ENCODE results near the gene PLAU.
"Not testable (repeated sequence)": the region's sequence is repeated elsewhere in the genome, so short reads cannot be mapped to it uniquely, and the experiment has no call there.

Gene PLAU

DNA sequence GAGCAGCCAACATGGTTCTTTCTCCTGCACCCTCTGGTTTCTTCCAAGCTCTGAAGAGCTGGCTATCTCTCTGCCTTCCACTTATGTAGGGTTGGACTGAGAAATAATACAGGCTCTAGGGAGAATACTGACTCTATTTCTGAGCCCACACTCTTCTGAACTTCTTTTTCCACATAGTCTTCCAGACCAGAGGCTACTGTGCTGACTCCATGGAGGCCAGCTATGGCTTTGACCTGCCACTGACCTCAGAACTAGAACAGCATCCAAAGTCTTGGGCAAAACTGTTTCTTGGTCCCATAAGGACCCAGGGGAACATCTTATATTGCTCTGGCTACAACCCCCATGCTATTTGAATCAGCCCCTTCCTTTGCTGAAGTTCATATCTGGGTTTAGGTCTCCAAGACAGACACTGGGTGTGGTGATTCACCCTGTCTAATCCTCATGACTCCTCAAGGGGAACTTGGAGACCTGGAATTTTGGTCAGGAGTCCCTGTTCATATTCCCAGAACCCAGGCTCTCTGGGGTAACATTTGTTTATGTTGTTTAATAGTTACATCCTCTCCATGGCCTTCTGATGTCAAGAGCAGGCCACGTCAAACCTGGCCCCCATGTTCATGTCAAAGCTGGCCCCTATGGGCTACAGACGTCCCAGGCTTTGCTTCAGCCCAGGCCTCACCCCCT, 12.1 kb upstream of the PLAU start:
- no peak for DNase-seq

DNA sequence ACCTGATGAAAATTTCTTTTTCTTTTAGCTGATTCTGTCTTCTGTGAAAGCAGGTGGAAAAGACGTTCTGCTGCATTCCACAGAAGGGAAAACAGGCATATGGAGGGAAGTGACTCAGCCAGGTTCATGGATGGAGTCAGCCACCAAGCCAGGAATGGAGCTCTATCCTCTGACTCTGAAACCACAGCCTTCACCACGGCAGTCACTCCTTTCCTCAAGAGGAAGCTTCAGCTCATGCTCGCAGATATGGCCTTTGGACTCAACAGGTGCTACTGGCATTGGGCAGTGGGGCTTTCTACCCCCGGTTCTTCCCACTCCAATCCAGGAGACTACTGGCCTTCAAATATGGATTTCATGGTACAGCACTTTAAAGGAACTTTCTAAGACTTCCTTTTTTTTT, 11.5 kb upstream of the PLAU start:
- DNase-seq, result no peak

DNA sequence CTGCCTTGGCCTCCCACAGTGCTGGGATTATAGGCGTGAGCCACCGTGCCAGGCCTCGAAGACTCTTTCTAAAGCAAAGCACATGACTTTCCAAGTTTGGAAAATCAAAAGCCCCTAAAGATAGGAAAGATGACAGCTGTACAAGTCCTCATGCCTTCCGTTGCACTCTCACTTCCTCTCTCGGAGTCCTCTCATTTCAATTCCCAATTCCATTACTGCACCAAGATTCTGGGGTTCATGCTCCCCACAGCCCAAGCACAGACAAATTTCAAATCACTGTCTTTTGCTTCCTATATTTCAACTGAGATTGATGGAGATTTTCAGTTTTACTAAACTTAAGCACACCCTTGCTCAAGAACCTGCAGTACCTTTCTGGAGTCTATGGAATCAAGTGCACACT, 10.9 kb upstream of the PLAU start:
- DNase-seq, result no peak

DNA sequence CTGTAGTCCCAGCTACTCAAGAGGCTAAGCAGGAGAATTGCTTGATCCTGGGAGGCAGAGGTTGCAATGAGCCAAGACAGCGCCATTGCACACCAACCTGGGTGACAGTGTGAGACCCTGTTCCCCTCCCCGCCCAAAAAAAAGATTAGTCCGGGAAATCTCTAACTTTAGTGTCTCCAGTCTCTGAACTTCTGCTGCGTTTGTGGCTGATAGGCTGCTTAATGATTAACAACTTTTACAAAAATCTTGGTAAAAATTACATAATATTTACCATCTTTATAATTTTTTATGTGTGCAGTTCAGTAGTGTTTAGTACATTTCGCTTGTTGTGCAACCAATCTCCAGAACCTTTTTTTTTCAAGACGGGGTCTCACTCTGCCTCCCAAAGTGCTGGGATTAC, 9.7 kb upstream of the PLAU start:
- no peak for DNase-seq

DNA sequence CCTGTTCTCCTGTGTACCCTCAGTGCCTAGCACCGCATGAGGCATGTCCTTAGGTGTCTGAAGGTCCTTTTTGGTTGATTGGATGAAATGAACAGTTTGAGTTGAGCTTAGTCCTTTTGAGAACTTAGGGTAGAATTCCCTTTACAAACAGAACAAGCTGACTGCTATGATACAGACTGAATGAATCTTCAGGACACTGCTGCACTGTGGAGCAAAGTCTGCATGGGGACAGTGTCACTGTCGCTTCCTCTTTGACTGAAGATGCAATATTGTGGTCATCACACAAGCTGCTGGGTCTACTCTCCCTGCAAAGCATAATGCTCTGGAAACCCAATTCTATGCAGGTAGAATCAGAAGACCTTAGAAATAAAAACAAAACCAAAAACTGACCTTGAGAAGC, 8.6 kb upstream of the PLAU start:
- no peak for DNase-seq

DNA sequence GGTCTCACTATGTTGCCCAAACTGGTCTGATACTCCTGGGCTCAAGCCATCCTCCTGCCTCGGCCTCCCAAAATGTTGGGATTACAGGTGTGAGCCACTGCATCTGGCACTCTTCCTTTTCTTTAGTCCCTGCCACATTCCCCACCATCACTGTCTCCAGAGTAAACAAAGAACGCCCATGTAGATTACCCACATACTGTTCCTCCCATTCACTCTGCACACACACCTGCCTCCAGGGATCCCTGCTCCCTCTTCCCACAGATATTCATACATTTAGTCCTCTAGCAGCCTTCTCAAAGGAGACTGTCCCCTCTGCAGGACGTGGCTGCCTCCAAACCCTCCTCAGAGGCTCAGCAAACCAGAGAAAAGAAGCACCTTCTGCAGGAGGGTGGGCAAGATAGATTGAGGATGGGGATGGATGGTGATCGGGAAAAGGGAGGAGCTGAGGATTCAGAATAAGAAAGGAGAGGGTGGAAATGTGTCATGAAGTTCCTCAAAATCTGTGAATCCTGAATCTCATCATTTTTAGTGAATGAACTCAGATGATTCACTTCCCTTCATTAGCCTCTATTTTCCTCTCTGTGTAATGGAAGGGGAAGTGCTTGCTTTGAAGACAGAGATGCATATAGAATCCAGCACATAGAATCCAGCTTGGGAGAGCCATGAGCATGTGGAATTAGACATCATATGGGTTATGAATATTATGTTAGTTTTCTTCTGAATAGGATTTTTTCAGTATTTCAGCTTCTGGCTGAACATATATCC, 5.5 kb upstream of the PLAU start:
- no peak for DNase-seq

DNA sequence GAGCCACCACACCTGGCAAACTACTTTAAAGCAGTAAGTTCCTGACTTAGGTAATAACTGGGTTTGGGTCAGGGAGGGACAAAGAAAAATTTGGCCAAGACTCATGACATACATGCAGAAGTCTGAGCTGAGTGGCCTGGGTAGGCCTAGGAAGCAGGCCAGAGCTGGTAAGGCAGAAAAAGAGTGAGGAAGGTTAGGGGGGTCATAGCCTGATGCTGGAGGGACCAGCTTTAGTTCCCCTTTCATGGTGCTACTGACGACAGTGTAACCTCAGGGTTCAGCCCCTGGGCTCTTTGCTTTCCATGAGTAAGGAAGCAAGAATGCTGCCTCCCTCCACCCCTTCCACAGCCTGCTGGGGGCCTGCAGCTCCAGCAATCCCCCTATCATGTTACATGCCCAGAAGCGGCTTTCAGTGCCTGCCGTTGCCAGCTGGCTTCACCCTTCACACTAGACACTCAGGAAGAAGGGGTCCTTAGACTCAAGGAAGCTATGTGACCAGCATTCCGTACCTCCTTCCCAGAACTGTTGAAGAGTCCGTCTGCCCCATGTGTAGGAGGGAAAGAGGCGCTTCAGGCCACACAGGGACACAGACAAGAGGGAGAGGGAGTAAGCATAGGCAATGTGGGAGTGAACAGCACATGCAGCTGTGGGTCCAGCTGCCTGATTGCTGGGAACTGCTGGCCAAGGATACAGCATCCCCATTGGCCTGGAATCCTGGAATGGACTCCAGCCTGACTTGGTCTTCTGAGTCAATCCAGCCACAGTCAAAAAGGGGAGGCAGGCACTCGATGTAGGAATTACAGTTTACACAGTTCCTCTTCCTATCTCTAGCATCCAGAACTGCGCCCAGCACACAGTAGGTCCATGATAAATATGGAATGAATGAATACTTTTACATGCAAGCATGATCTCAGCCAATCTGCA, 4.1 kb upstream of the PLAU start:
- no peak for DNase-seq

DNA sequence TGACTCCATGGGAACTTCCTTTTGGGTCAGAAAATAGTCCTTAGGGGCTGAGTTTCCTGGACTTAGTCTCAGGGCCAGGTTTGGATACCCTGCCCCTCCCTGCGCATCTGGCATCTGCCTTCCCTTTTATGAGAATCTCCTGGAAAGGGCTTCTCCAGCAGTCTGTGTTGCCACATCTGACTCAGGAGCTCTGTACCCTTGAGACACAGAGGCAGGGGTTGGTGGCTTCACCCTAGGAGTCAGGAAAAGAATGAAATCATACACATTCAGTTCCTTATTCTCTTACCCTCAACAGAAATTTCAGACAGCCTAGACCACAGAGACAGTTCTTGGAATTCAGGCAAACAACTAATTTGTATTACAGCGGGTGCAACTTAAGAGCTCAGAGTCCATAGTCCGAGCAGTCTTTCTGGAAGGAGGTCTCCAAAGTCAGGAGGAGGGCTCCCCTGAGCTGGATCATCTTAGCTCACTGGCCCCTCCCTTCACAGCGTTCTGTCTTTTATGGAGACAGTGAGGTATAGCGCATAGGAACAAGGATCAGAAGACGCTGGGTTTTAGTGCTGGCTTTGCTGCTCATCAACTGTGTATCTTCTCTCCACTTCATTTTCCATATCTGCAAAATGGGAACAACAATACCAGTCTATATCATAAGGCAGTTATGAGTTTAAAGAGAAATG, 3.0 kb upstream of the PLAU start:
- no peak for DNase-seq

DNA sequence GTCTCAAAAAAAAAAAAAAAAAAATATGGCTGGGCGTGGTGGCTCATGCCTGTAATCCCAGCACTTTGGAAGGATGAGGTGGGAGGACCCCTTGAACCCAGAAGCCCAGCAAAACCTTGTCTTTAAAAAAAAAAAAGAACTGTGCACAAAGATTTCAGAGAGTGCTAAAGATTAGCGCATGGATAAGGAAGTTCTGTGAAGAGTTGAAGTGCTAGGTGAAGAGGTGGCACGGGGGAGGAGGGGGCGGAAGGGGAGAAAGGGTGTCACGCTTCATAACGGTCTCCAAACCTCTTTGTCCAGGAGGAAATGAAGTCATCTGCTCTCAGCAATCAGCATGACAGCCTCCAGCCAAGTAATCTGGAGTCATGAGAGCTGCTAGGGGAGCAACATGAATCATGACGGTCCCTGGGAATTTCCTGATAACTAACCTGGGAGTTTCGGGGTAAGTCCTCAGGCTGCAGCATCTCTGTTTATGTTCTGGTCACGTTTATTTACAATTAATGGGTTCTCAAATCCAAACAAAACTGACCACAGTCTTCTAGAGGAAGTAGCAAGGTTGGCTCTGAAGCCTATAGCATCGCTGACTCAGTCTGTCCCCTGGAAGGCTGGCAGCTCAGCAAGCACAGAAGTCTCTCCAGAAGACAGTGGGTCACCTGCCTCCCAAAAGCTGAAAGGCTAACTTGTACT, 1.9 kb upstream of the PLAU start:
- DNase-seq, result peak; percentile 60

DNA sequence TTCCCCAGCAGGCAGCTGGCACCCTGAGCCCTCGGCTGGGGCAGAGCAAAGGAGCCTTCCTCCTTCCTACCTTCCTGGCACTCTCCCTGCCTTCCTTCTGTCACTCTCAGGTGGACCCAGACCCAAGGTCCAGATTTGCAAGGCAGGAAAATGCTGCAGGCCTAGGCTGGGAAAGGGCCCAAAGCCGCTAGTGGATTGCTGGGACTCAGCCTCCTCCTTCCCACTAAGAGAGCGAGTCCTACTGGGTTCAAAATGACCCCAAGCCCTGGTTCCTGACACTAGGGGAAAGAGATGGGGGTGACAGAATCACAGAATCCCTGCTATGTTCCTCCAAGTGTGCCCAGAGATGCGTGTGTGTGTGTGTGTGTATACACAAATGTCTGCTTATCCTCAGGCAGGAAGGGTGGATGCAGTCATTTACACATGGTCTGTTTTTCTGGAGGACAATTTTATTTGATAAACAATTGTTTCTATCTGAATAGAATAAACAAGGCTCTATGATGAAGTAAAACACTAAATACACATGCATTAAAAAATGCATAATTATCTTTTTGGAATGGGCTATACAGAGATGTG, 1.3 kb upstream of the PLAU start:
- DNase-seq, result no peak

DNA sequence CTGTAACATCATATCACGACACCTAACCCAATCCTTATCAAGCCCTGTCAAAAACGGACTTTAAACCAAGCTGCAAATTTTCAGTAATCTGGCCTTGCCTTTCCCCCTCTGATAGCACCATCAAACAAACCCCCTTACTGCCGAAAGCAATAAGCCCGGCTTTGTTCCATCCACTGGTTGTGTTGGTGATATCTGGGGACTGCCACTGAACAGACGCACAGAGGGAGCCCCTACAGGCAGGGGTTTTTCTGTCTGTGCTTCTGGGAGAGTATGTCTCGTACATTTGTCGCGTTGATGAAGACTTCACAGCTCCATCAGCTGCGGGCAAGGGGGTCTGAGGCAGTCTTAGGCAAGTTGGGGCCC, 550 bp upstream of the PLAU start:
- no peak for DNase-seq

DNA sequence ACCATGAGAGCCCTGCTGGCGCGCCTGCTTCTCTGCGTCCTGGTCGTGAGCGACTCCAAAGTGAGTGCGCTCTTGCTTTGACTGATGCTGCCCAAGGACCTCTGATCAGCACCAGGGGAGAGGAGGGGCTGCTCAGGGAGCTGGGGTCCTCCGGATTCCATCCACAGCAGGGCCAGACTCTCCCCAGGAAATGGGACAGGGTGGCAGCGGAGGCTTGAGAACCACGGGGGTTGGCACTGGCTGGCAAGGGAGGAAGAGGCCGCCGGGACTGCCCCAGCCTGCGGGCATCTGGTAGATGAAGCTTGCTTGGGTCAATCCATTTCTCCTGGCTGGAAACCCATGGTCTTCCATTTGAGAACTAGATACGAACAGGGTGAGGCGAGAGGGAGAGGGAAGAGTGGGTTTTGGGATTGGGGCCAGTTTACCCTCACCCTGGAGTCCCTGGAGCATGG, 647 bp downstream of the PLAU start:
- no peak for DNase-seq

DNA sequence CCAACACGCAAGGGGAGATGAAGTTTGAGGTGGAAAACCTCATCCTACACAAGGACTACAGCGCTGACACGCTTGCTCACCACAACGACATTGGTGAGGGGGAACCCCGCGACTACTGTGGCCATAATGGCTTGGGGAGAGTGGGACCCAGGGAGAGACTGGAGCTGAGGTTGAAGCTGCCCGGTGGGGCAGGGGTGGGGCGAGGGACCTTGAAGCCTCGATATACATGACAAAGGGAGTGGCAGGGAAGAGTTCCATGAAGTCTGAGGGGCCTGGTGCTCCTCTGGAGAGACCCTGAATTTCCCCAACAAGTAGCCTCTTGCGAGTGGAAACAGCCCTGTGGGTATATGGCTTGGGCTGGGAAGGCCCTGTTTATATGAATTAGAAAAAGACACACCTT, 3.1 kb downstream of the PLAU start:
- DNase-seq, result no peak

DNA sequence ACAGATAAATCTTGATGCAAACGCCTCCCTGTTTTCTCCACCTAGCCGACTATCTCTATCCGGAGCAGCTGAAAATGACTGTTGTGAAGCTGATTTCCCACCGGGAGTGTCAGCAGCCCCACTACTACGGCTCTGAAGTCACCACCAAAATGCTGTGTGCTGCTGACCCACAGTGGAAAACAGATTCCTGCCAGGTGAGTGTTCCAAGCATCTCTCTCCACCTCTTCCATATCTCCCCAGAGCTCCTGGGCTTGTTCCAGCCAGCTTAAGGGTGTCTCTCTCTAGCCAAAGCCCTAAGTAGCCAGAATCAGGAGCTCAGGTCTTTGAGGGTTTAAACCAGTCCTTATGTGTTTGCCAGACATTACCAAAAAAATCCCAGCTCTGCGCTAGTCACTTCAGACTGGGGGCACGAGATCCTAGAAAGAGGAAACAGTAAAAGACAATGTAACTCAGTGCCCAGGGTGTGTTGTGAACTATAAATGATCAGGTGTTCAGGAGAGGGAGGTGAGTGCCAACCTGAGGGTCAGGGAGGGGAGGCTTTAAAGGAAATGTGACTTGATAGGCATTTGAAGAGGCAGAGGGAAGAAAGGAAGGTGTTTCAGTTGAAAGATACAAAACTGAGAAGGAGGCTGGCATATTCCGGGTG, 4.4 kb downstream of the PLAU start:
- no peak for DNase-seq

DNA sequence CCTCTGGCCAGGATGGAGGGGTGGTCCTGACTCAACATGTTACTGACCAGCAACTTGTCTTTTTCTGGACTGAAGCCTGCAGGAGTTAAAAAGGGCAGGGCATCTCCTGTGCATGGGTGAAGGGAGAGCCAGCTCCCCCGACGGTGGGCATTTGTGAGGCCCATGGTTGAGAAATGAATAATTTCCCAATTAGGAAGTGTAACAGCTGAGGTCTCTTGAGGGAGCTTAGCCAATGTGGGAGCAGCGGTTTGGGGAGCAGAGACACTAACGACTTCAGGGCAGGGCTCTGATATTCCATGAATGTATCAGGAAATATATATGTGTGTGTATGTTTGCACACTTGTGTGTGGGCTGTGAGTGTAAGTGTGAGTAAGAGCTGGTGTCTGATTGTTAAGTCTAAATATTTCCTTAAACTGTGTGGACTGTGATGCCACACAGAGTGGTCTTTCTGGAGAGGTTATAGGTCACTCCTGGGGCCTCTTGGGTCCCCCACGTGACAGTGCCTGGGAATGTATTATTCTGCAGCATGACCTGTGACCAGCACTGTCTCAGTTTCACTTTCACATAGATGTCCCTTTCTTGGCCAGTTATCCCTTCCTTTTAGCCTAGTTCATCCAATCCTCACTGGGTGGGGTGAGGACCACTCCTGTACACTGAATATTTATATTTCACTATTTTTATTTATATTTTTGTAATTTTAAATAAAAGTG, 6.0 kb downstream of the PLAU start:
- no peak for DNase-seq

DNA sequence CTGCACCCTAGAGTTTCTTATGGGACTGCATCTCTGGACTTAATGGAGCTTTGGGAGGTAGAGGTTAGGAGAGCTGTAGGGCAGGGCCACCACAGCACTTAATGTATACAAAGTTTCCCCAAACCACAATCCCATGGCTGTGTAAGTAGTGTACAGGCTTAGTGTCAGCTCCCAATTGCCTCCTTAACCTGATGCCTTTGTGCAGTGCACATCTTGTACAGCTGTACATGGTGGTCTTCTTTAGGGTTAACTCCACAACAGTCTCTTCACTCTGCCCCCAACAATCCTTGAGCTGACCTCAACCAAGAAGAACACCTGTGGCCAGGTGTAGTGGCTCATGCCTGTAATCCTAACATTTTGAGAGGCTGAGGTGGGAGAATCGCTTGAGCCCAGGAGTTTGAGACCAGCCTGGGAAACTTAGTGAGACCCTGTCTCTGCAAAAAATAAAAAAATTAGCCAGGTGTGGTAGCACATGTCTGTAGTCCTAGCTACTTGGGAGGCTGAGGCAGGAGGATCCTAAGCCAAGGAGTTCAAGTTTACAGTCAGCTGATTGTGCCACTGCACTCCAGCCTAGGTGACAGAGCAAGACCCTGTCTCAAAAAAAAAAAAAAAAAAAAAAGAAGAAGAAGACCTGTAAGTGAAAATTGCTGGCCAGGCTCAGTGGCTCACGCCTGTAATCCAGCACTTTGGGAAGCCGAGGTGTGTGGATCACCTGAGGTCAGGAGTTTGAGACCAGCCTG, 6.8 kb downstream of the PLAU start:
- no peak for DNase-seq

DNA sequence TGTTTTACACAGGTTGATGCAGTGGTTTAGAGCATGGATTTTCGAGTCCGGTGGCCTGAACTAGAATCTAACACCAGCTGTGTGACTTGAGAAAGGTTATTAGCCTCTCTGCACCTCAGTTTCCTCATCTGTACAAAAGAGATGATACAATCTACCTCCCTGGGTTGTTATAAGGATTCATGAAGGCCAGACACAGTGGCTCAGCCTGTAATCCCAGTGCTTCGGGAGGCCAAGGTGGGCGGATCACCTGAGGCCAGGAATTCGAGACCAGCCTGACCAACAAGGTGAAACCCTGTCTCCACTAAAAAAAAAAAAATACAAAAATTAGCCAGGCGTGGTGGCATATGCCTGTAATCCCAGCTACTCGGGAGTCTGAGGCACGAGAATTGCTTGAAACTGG, 8.5 kb downstream of the PLAU start:
- DNase-seq, result not testable (repeated sequence)

DNA sequence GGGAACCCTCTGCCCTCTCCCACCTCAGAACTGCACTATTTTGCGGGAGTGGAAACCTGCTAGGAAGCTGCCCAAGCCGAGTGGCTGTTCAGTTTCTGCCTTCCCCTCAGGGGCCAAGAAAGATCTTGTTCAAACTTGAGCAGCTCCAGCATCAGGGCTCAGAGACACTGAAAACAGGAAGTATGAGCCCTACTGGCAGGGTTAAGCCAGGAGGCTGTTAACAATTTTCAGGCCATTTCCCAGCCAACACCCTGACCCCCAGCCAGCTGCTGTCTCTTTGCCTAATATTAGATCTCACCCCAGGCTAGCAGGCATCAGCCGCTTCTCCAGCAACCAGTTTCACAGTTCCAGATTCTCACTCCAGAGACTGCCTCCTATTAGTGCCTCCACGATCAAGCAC, 9.2 kb downstream of the PLAU start:
- DNase-seq, result no peak

DNA sequence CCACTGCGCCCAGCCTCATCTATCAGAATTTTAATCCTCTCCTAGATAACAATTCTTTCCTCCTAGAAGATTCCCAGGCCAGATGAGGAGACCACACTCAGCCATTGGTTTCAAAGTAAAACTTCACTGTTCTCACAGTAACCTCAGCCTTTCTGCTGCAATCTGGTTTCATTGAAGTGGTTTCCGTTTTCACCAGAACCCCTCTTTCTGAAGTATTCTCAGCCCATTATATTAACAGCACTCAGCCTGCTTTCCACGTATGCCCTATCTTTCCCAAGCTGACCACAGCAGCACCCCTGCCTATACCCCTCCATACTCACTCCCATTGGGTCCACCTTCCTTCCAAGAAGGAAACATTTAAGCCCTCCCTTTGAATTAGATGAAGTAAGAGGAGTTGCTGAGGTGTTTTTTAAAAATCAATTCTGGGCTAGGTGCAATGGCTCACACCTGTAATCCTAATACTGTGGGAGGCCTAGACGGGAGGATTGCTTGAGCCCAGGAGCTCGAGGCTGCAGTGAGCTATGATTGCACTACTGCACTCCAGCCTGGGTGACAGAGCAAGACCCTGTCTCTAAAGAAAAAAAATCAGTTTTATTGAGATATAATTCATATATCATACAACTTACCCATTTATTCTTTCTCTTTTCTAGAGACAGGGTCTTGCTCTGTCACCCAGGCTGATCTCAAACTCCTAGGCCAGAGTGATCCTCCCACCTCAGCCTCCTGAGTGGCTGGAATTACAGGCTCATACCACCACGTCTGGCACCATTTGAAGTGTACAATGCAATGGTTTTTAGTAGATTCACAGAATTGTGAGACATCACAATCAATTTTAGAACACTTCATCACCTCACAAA, 11.3 kb downstream of the PLAU start:
- DNase-seq, result no peak

DNA sequence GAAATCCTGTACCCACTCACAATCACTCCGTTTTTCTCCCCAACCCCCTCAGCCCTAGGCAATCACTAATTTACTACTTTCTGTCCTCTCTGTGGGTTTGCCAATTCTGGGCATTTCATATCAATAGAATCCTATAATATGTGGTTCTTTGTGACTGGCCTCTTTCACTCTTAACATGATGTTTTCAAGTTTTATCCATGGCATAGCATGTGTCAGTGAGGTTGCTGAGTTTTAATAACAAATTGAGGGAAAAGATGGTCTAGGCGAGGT, 11.9 kb downstream of the PLAU start:
- DNase-seq, result no peak
